Gastroesophageal sphincter (tissue), 4 donors: ENCODE data around the gene SDS. TPM values are rescaled to one million over a fixed set of nuclear protein-coding genes. Genes with fewer than 3 reads are reported as not detected.

ENCODE experiments used
- ATAC-seq: fragments of 150-250 bp; one replicate; pipeline ENCODE4 v1.9.1; 2016; ENCODE audit warnings: mild to moderate bottlenecking, moderate library complexity
- H3K27ac ChIP-seq, 4 donors: fragments of 200-600 bp; sonication (generic) in 3 of 4; 1 replicate in 3 of 4; 2 replicates in 1 of 4; pipeline ENCODE4 v1.5.1; 2016 to 2019
- H3K27me3 ChIP-seq: fragments of 200-600 bp; sonication (generic); one replicate; pipeline ENCODE4 v1.5.1; 2019
- H3K36me3 ChIP-seq, 2 donors: fragments of 200-600 bp; sonication (generic); one replicate each; pipeline ENCODE4 v1.5.1; 2019; ENCODE audit warnings: control low read depth in 1 of 2
- H3K4me1 ChIP-seq, 3 donors: fragments of 200-600 bp; sonication (generic); 1 replicate in 2 of 3; 2 replicates in 1 of 3; pipeline ENCODE4 v1.5.1; 2016 to 2019; ENCODE audit warnings: control low read depth in 2 of 3
- H3K4me3 ChIP-seq, 2 donors: fragments of 200-600 bp; sonication (generic); one replicate each; pipeline ENCODE4 v1.5.1; 2019; ENCODE audit warnings: mild to moderate bottlenecking in 1 of 2, moderate library complexity in 1 of 2
- H3K9me3 ChIP-seq, 3 donors: fragments of 200-600 bp; sonication (generic); one replicate each; pipeline ENCODE4 v1.5.1; 2017 to 2019; ENCODE audit warnings: control low read depth in 2 of 3
- CTCF ChIP-seq, 4 experiments: fragments of 200-600 bp in 2 of 4; fragments of 450-650 bp in 2 of 4; sonication (generic) in 1 of 4; IDR thresholded peaks; one replicate each; pipeline ENCODE4 v1.5.1; 2017 to 2019; ENCODE audit warnings: antibody characterized with exemption in 4 of 4, mild to moderate bottlenecking in 2 of 4, moderate library complexity in 2 of 4
- EP300 ChIP-seq: sonication (generic); formaldehyde crosslinking; IDR thresholded peaks from one replicate; pipeline ENCODE4 v1.6.1; 2017; ENCODE audit warnings: antibody characterized with exemption, mild to moderate bottlenecking
- POLR2A ChIP-seq, 2 donors: fragments of 450-650 bp; IDR thresholded peaks; one replicate each; pipeline ENCODE4 v1.6.1; 2017; ENCODE audit warnings: antibody characterized with exemption in 2 of 2, mild to moderate bottlenecking in 2 of 2, moderate library complexity in 1 of 2
- POLR2AphosphoS5 ChIP-seq: sonication (generic); formaldehyde crosslinking; IDR thresholded peaks from one replicate; pipeline ENCODE4 v1.6.1; 2017; ENCODE audit warnings: antibody characterized with exemption
- WGBS, 2 donors: methylation state at CpG; one replicate each; pipeline ENCODE4 v1.1.5; 2018; ENCODE audit warnings: low coverage in 1 of 2; 5-methylcytosine and 5-hydroxymethylcytosine counted together
- total RNA-seq, 4 donors: library from RNA; depleted of rRNA; stranded (reverse); fragments of >200 nt; gene quantifications; one replicate each; pipeline ENCODE4 v1.1.0, GENCODE V29; 2016

Gene SDS
- total RNA-seq, 4 donors from 2014 or later: 0.39 to 5.5 TPM; not detected in 2

- Histone ChIP-seq H3K4me1 (no peaks in the 10 kb centered on the region), H3K4me3 (no peak overlapping the region), H3K27me3 (no peaks in the 10 kb centered on the region), H3K9me3 (no peaks in the 10 kb centered on the region), H3K27ac (no peak overlapping the region), H3K36me3 (peaks cover 0 to 68% of the 10 kb centered on the region in 2 donors)
- no peak for ATAC-seq
- WGBS, 2 donors: 93 to 96% methylated on average over 6 of the region's 6 CpGs
- TF ChIP-seq CTCF (IDR thresholded peaks at IDR 0.05): no peak
- TF ChIP-seq POLR2A (IDR thresholded peaks at IDR 0.05): no peak
- TF ChIP-seq EP300: no peak
Observed at GRCh38 chr12:113390064-113391043, 13.3 kb downstream of the SDS start.

GRCh38 chr12:113388351-113388750 lies 15.3 kb downstream of the SDS start:
- 94 to 100% methylated on average over 3 to 4 of the region's 14 CpGs for WGBS, 2 donors
- no peak overlapping the region for H3K27ac ChIP-seq
- no peak for ATAC-seq
- H3K4me1 ChIP-seq: no peaks in the 10 kb centered on the region
- no peak overlapping the region for H3K4me3 ChIP-seq
- TF ChIP-seq POLR2A (IDR thresholded peaks at IDR 0.05) (no peak), EP300 (no peak), POLR2AphosphoS5 (no peak), CTCF (IDR thresholded peaks at IDR 0.05) (no peak)
- H3K9me3 ChIP-seq: no peaks in the 10 kb centered on the region
- peaks cover 0 to 88% of the 10 kb centered on the region in 2 donors for H3K36me3 ChIP-seq
- no peaks in the 10 kb centered on the region for H3K27me3 ChIP-seq

- no peak overlapping the region for H3K4me3 ChIP-seq
- H3K4me1 ChIP-seq: no peaks in the 10 kb centered on the region
- no peak for TF ChIP-seq POLR2A (IDR thresholded peaks at IDR 0.05)
- TF ChIP-seq CTCF (IDR thresholded peaks at IDR 0.05): no peak
- TF ChIP-seq POLR2AphosphoS5: no peak
- no peak for TF ChIP-seq EP300
- no peaks in the 10 kb centered on the region for H3K27me3 ChIP-seq
- no peaks in the 10 kb centered on the region for H3K9me3 ChIP-seq
- no peak for ATAC-seq
- H3K36me3 ChIP-seq: peaks cover 0 to 94% of the 10 kb centered on the region in 2 donors
- WGBS, 2 donors: 56 to 67% methylated on average over 1 to 2 of the region's 11 CpGs
- no peak overlapping the region for H3K27ac ChIP-seq
Observed at GRCh38 chr12:113387631-113388030, 16.1 kb downstream of the SDS start.

DNA sequence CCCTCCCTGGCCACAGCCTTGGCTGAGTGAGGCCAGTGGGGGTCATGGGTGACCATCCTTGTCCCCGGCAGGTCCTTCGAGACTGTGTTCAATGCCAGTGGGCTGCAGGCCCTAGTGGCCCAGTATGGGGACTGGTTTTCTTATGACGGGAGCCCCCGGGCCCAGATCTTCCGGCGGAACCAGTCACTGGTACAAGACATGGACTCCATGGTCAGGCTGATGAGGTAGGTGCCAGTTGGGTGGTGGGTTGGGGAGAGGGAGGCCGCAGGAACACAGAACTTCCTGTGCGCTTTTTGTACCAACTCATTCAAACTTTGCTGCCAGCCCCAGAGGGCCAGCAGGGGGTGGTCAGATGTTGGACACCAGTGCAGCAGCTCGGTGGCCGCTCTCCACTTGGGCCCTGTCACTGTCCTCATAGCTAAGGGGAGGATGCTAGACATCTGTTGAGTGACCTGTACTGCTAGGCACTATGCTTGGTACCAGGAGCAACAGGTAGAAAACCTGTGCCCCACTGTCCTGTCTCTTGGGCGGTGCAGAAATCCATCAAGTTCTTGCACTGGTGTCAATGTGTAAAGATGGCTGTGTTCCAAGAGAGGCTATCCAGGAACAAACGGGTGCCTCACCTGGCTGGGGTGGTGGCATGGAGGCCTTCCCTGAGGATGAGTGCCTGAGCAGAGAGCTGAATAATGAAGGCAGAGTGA lies 16.7 kb downstream of the SDS start:
- Histone ChIP-seq H3K27ac (no peak overlapping the region), H3K27me3 (no peaks in the 10 kb centered on the region), H3K4me3 (no peak overlapping the region), H3K4me1 (no peaks in the 10 kb centered on the region), H3K36me3 (peaks cover 0 to 98% of the 10 kb centered on the region in 2 donors), H3K9me3 (no peaks in the 10 kb centered on the region)
- no peak for ATAC-seq
- 79 to 80% methylated on average over 1 to 2 of the region's 12 CpGs for WGBS, 2 donors
- TF ChIP-seq POLR2AphosphoS5 (no peak), CTCF (IDR thresholded peaks at IDR 0.05) (no peak)
